H1 (cell line): ENCODE measurements around the gene OBI1. TPM values are rescaled to one million over a fixed set of nuclear protein-coding genes. Genes with fewer than 3 reads are reported as not detected.

ENCODE experiments used
- CTCF ChIA-PET: fragments of 300-600 bp; sonication (Branson Sonifier 250); formaldehyde crosslinking; loops from one replicate; lab custom pipeline; 2021; ENCODE audit not compliant: partially characterized antibody; lab: Charles Lee
- POLR2A ChIA-PET: fragments of 300-600 bp; sonication (Branson Sonifier 250); formaldehyde crosslinking; loops from one replicate; lab custom pipeline; 2021; ENCODE audit warnings: inconsistent platforms; ENCODE audit not compliant: partially characterized antibody; lab: Charles Lee
- DNase-seq, 2 experiments: peaks; one replicate each; pipeline versions ENCODE4 v3.0.0 to v3.0.0-alpha.2; 2010 to 2022; ENCODE audit warnings: low spot score in 2 of 2, low read depth in 1 of 2, mixed read lengths in 1 of 2
- FAIRE-seq: peaks from 2 replicates; lab custom pipeline; 2011; peaks lifted over from hg19 to GRCh38; lab: Jason Lieb, UNC
- H2AFZ ChIP-seq: 2 replicates; pipeline ENCODE4 v1.8.1; 2012; ENCODE audit warnings: low read length, inconsistent platforms
- H2AK5ac ChIP-seq: 2 replicates; pipeline ENCODE4 v1.6.1; 2013; ENCODE audit warnings: low read depth, low read length
- H2BK120ac ChIP-seq: replicated peaks from 2 replicates; pipeline ENCODE3; 2013; ENCODE audit warnings: low read depth, low read length, inconsistent platforms
- H2BK12ac ChIP-seq: 2 replicates; pipeline ENCODE4 v1.6.1; 2013; ENCODE audit warnings: low read depth, low read length
- H2BK15ac ChIP-seq: 2 replicates; pipeline ENCODE4 v1.6.1; 2013; ENCODE audit warnings: low read length
- H2BK20ac ChIP-seq: 2 replicates; pipeline ENCODE4 v1.6.1; 2013; ENCODE audit warnings: low read length
- H2BK5ac ChIP-seq: 2 replicates; pipeline ENCODE4 v1.6.1; 2013; ENCODE audit warnings: low read depth, low read length
- H3K14ac ChIP-seq: 2 replicates; pipeline ENCODE4 v1.6.1; 2013; ENCODE audit warnings: inconsistent platforms; ENCODE audit not compliant: insufficient read length
- H3K18ac ChIP-seq: 2 replicates; pipeline ENCODE4 v1.6.1; 2013; ENCODE audit warnings: low read length; ENCODE audit errors: extremely low read depth
- H3K23ac ChIP-seq: 2 replicates; pipeline ENCODE4 v1.6.1; 2013; ENCODE audit warnings: inconsistent platforms; ENCODE audit not compliant: insufficient read length
- H3K23me2 ChIP-seq: 2 replicates; pipeline ENCODE4 v1.6.1; 2013; ENCODE audit warnings: low read depth, low read length
- H3K27ac ChIP-seq: 2 replicates; pipeline ENCODE4 v1.6.1; 2011; ENCODE audit warnings: low read depth, low read length, inconsistent platforms
- H3K27me3 ChIP-seq, 4 experiments: replicated peaks in 1 of 4; 1 replicate in 1 of 4; 2 replicates in 3 of 4; pipeline versions ENCODE4 v1.6.1 to v1.8.1; 2011 to 2013; ENCODE audit warnings: low read length in 3 of 4, mild to moderate bottlenecking in 3 of 4, inconsistent platforms in 2 of 4, mixed read lengths in 2 of 4, moderate library complexity in 1 of 4; ENCODE audit not compliant: control insufficient read depth in 3 of 4, insufficient read depth in 3 of 4; ENCODE audit errors: extremely low read depth in 1 of 4
- H3K36me3 ChIP-seq, 4 experiments: 2 replicates each; pipeline versions ENCODE4 v1.6.1 to v1.8.1; 2011 to 2013; ENCODE audit warnings: mild to moderate bottlenecking in 4 of 4, low read length in 3 of 4, moderate library complexity in 2 of 4, control low read depth in 1 of 4, inconsistent platforms in 1 of 4; ENCODE audit not compliant: insufficient read depth in 4 of 4, control insufficient read depth in 2 of 4
- H3K4ac ChIP-seq: replicated peaks from 2 replicates; pipeline ENCODE3; 2013; ENCODE audit warnings: low read length, low read depth, mixed read lengths, inconsistent platforms; ENCODE audit not compliant: insufficient read length
- H3K4me1 ChIP-seq, 4 experiments: replicated peaks in 1 of 4; 1 replicate in 1 of 4; 2 replicates in 3 of 4; pipeline versions ENCODE4 v1.6.1 to v1.8.1; 2011 to 2013; ENCODE audit warnings: low read length in 3 of 4, inconsistent platforms in 2 of 4, mixed read lengths in 1 of 4; ENCODE audit not compliant: insufficient read depth in 4 of 4, control insufficient read depth in 3 of 4
- H3K4me2 ChIP-seq, 2 experiments: 2 replicates each; pipeline versions ENCODE4 v1.6.1 to v1.8.1; 2011 to 2013; ENCODE audit warnings: low read depth in 2 of 2, low read length in 2 of 2, control low read depth in 1 of 2, inconsistent platforms in 1 of 2, mild to moderate bottlenecking in 1 of 2; ENCODE audit not compliant: insufficient read depth in 1 of 2
- H3K4me3 ChIP-seq, 4 experiments: fragments of 200-600, 300-600 bp in 1 of 4; sonication (generic), shearing (Covaris generic), sonication (Bioruptor Twin) in 1 of 4; 2 replicates each; pipeline versions ENCODE4 v1.5.1 to v1.8.1; 2011 to 2016; ENCODE audit warnings: low read length in 4 of 4, low read depth in 3 of 4, control low read depth in 2 of 4, inconsistent platforms in 2 of 4, mild to moderate bottlenecking in 2 of 4, mixed read lengths in 1 of 4, moderate library complexity in 1 of 4; ENCODE audit not compliant: insufficient read depth in 2 of 4; ENCODE audit errors: extremely low read depth in 1 of 4
- H3K56ac ChIP-seq: replicated peaks from 2 replicates; pipeline ENCODE3; 2013; ENCODE audit warnings: low read depth, mild to moderate bottlenecking, mixed read lengths, low read length, inconsistent platforms; ENCODE audit not compliant: insufficient read length
- H3K79me1 ChIP-seq: 2 replicates; pipeline ENCODE4 v1.6.1; 2013; ENCODE audit warnings: low read depth, low read length, control low read depth
- H3K79me2 ChIP-seq, 2 experiments: 2 replicates each; pipeline versions ENCODE4 v1.6.1 to v1.8.1; 2012 to 2013; ENCODE audit warnings: low read length in 2 of 2, mild to moderate bottlenecking in 2 of 2, inconsistent platforms in 1 of 2; ENCODE audit not compliant: insufficient read depth in 2 of 2, control insufficient read depth in 1 of 2
- H3K9ac ChIP-seq, 4 experiments: replicated peaks in 1 of 4; 1 replicate in 1 of 4; 2 replicates in 3 of 4; pipeline versions ENCODE4 v1.6.1 to v1.8.1; 2011 to 2013; ENCODE audit warnings: low read depth in 3 of 4, low read length in 3 of 4, control low read depth in 2 of 4, mild to moderate bottlenecking in 2 of 4, moderate library complexity in 2 of 4, inconsistent platforms in 1 of 4; ENCODE audit errors: extremely low read depth in 1 of 4
- H3K9me3 ChIP-seq, 2 experiments: 2 replicates each; pipeline versions ENCODE4 v1.6.1 to v1.8.1; 2012 to 2013; ENCODE audit warnings: mild to moderate bottlenecking in 2 of 2, moderate library complexity in 2 of 2, control low read depth in 1 of 2, inconsistent platforms in 1 of 2, low read depth in 1 of 2, low read length in 1 of 2, mixed read lengths in 1 of 2; ENCODE audit not compliant: insufficient read depth in 2 of 2
- H4K20me1 ChIP-seq, 2 experiments: replicated peaks in 1 of 2; 2 replicates each; pipeline versions ENCODE3 to v1.8.1; 2011 to 2013; ENCODE audit warnings: inconsistent platforms in 2 of 2, low read length in 2 of 2, mild to moderate bottlenecking in 1 of 2; ENCODE audit not compliant: insufficient read depth in 2 of 2, control insufficient read depth in 1 of 2
- H4K5ac ChIP-seq: 2 replicates; pipeline ENCODE4 v1.6.1; 2013; ENCODE audit warnings: low read length, low read depth, mixed read lengths, inconsistent platforms; ENCODE audit not compliant: insufficient read length
- H4K8ac ChIP-seq: 2 replicates; pipeline ENCODE4 v1.8.0; 2013; ENCODE audit warnings: mild to moderate bottlenecking, moderate library complexity, low read length, inconsistent platforms; ENCODE audit not compliant: insufficient read depth; ENCODE audit errors: extremely low read depth
- H4K91ac ChIP-seq: replicated peaks from 2 replicates; pipeline ENCODE3; 2013; ENCODE audit warnings: low read length, mixed read lengths, inconsistent platforms; ENCODE audit not compliant: insufficient read length
- CHD1 ChIP-seq: IDR thresholded peaks from 2 replicates; pipeline ENCODE4 v1.6.1; 2012; ENCODE audit warnings: low read depth, low read length, improper control_type of control experiment
- CTBP2 ChIP-seq: IDR thresholded peaks from 2 replicates; pipeline ENCODE4 v1.7.0; 2011; ENCODE audit warnings: borderline replicate concordance, mild to moderate bottlenecking, moderate library complexity, mixed read lengths, low read length; ENCODE audit not compliant: insufficient read depth, insufficient read length
- E2F6 ChIP-seq: IDR thresholded peaks from 2 replicates; pipeline ENCODE4 v1.6.1; 2012; ENCODE audit warnings: inconsistent platforms
- FOSL1 ChIP-seq: IDR thresholded peaks from 2 replicates; pipeline ENCODE4 v1.6.1; 2011; ENCODE audit warnings: mild to moderate bottlenecking, low read depth, low read length, moderate library complexity; ENCODE audit not compliant: insufficient read depth
- JUN ChIP-seq: IDR thresholded peaks from 2 replicates; pipeline ENCODE4 v1.6.1; 2011; ENCODE audit warnings: low read depth, mild to moderate bottlenecking, improper control_type of control experiment, low read length
- NRF1 ChIP-seq: IDR thresholded peaks from 2 replicates; pipeline ENCODE4 v1.6.1; 2011; ENCODE audit warnings: mild to moderate bottlenecking, low read depth, low read length, improper control_type of control experiment
- POLR2A ChIP-seq, 2 experiments: IDR thresholded peaks; 1 replicate in 1 of 2; 2 replicates in 1 of 2; pipeline ENCODE4 v1.6.1; 2011; ENCODE audit warnings: low read depth in 2 of 2, low read length in 2 of 2, mild to moderate bottlenecking in 2 of 2; ENCODE audit errors: control extremely low read depth in 1 of 2
- POLR2AphosphoS5 ChIP-seq: IDR thresholded peaks from 2 replicates; pipeline ENCODE4 v1.6.1; 2011; ENCODE audit warnings: low read depth, low read length
- RNF2 ChIP-seq: fragments of 200-900, 300-1000 bp; sonication (generic); IDR thresholded peaks from 2 replicates; pipeline ENCODE4 v1.7.1; 2016; ENCODE audit warnings: borderline replicate concordance, low read depth, mild to moderate bottlenecking, antibody characterized with exemption, low read length; ENCODE audit not compliant: poor library complexity, severe bottlenecking; ENCODE audit errors: missing control alignments
- SIN3A ChIP-seq, 2 experiments: IDR thresholded peaks in 1 of 2; conservative IDR thresholded peaks in 1 of 2; 2 replicates each; pipeline ENCODE4 v1.6.1; 2011 to 2012; ENCODE audit warnings: low read length in 2 of 2, improper control_type of control experiment in 1 of 2, low read depth in 1 of 2, mild to moderate bottlenecking in 1 of 2
- SP1 ChIP-seq: IDR thresholded peaks from 2 replicates; pipeline ENCODE4 v1.6.1; 2011; ENCODE audit warnings: low read depth, low read length
- WGBS, 2 experiments: shearing (Covaris generic) in 1 of 2; methylation state at CpG; one replicate each; pipeline versions ENCODE4 v1.1.6 to v1.1.7; 2013 to 2015; ENCODE audit warnings: low lambda C conversion rate in 2 of 2, mixed read lengths in 2 of 2, inconsistent platforms in 1 of 2, low coverage in 1 of 2, missing lambda C conversion rate in 1 of 2; ENCODE audit not compliant: insufficient replicate concordance in 2 of 2, insufficient coverage in 1 of 2, insufficient read length in 1 of 2; ENCODE audit errors: extremely low coverage in 1 of 2, missing lambda C conversion rate in 1 of 2; 5-methylcytosine and 5-hydroxymethylcytosine counted together
- polyA plus RNA-seq, 7 experiments: library from polyadenylated mRNA; depleted of rRNA in 3 of 7; stranded (reverse) in 5 of 7; unstranded in 2 of 7; fragments of >200 nt in 5 of 7; fragments of 200-250 nt in 2 of 7; gene quantifications; 1 replicate in 5 of 7; 2 replicates in 1 of 7; 4 replicates in 1 of 7; pipeline versions ENCODE4 v1.2.1 to v1.2.3, GENCODE V29; 2011 to 2013; ENCODE audit warnings: missing spikeins in 2 of 7, mixed read lengths in 2 of 7
- total RNA-seq: library from RNA; stranded (reverse); fragmentation: NEBNext Ultra II Directional; extraction: Animal tissue kit (Norgen Biotek cat#: 25700); gene quantifications from 2 replicates; pipeline ENCODE4 v1.2.1, GENCODE V29; 2021

Gene OBI1
- total and polyA plus RNA-seq, 2 of the 8 experiments (the other 6 are each of a cell fraction or from before 2014, with no cell fraction given) = 7.1 to 14.3 TPM

DNA sequence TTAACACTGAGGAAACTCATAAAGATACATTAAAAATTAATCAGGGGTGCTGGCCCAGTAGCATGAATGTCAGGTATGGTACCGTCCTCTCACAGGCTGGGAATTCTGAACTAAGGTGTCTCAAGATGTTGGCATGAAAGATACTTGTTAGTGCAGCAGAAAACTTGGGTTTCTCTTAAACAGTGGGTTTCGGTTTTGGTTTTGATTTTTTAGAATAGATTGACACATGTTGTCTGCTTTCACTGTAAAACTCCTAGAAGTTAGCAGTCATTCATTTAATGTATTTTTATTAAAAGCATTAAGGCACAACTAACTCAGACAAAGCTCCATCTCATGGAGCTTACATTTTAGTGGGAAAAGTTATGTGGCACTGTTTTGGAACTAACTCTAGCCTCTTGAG is 3.5 kb upstream of the OBI1 start:
- H3K27me3 ChIP-seq = peaks cover 0 to 12% (median 3%) of the 10 kb centered on the region in 4 experiments; a peak in 4 of 7 replicates
- no peaks in the 10 kb centered on the region for H4K20me1 ChIP-seq
- 95% methylated on average over 2 of the region's 2 CpGs; no CpG with 5 or more reads in 1 of the 2 experiments for WGBS, 2 experiments
- H3K4me1 ChIP-seq = peaks cover under 1 to 3% (median 2%) of the 10 kb centered on the region in 4 experiments; a peak in 5 of 7 replicates
- peaks cover 2% of the 10 kb centered on the region; the same call in 1 of the 2 replicates for H3K23me2 ChIP-seq
- POLR2A ChIA-PET = no interaction called here
- H3K9me3 ChIP-seq = no peaks in the 10 kb centered on the region; a peak in 1 of 4 replicates
- H2BK120ac ChIP-seq = no peak overlapping the region
- no peak overlapping the region for H3K4ac ChIP-seq
- H3K18ac ChIP-seq = no peak overlapping the region
- H3K27ac ChIP-seq = no peak overlapping the region
- CTCF ChIA-PET = interaction anchor here (1.1 to 1.8 kb wide), 2 partner anchors 9 to 76 kb away, joined by 3 to 4 read pairs; no protein-coding TSS in a partner anchor
- no peak overlapping the region for H3K14ac ChIP-seq
- H2BK20ac ChIP-seq = no peak overlapping the region
- no peak overlapping the region for H2AK5ac ChIP-seq
- H3K36me3 ChIP-seq = no peaks in the 10 kb centered on the region
- no peak overlapping the region for H3K9ac ChIP-seq
- no peaks in the 10 kb centered on the region for H3K79me1 ChIP-seq
- H3K56ac ChIP-seq = no peak overlapping the region
- DNase-seq (no peak), FAIRE-seq (no peak)
- no peak overlapping the region for H4K91ac ChIP-seq
- no peak overlapping the region for H4K8ac ChIP-seq
- H4K5ac ChIP-seq = no peak overlapping the region
- TF ChIP-seq POLR2A (IDR thresholded peaks at IDR 0.05; ENCODE audit: control extremely low read depth in 1 of 2, low read depth in 2 of 2, low read length in 2 of 2) (no peak), SIN3A (conservative IDR thresholded peaks at IDR 0.05 in 1 of 2, IDR thresholded peaks at IDR 0.05 in 1 of 2; ENCODE audit: low read depth in 1 of 2, low read length in 2 of 2) (no peak), SP1 (no peak), FOSL1 (no peak), NRF1 (no peak), CHD1 (no peak), RNF2 (no peak), CTBP2 (no peak), POLR2AphosphoS5 (no peak), E2F6 (no peak), JUN (no peak)
- H2BK12ac ChIP-seq = no peak overlapping the region
- H3K4me3 ChIP-seq = no peak overlapping the region
- no peak overlapping the region for H2BK5ac ChIP-seq
- no peak overlapping the region for H2BK15ac ChIP-seq
- peaks cover 0 to 5% of the 10 kb centered on the region in 2 experiments; a peak in 2 of 4 replicates for H3K79me2 ChIP-seq
- no peak overlapping the region for H3K23ac ChIP-seq
- H3K4me2 ChIP-seq = no peak overlapping the region
- no peak overlapping the region for H2AFZ ChIP-seq
